Measurements from ENCODE around the gene LRRC26.

Gene LRRC26

GRCh38 chr9:137198902-137199283, 29.0 kb upstream of the LRRC26 start:
- no peak for FAIRE-seq

GRCh38 chr9:137198051-137198901, 28.4 kb upstream of the LRRC26 start:
- FAIRE-seq: no peak

- no peak for FAIRE-seq
Measured at GRCh38 chr9:137195525-137196220, 25.8 kb upstream of the LRRC26 start.

DNA sequence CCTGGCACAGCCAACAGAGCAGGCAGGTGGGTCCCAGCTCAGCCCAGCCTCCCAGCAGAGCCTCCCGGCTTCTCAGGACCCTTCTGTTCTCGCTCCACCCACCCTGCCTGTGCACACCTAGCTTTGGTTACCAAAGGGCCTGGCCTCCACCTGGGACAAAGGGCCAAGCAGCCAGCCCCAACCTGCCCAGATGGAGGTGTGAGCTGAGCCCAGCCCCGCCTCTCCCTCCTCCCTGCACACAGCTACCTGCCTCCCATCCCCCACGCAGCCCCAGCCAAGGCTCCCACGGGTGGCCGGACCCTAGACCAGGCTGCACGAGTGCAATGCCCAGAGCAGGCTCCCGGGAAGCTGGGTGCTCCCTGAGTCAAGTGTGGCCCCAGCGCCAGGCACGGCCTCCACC, 25.1 kb upstream of the LRRC26 start:
- no peak for FAIRE-seq

- FAIRE-seq: no peak
Measured at GRCh38 chr9:137194388-137194787, 24.5 kb upstream of the LRRC26 start.

- FAIRE-seq: no peak
Measured at GRCh38 chr9:137193771-137194170, 23.9 kb upstream of the LRRC26 start.

DNA sequence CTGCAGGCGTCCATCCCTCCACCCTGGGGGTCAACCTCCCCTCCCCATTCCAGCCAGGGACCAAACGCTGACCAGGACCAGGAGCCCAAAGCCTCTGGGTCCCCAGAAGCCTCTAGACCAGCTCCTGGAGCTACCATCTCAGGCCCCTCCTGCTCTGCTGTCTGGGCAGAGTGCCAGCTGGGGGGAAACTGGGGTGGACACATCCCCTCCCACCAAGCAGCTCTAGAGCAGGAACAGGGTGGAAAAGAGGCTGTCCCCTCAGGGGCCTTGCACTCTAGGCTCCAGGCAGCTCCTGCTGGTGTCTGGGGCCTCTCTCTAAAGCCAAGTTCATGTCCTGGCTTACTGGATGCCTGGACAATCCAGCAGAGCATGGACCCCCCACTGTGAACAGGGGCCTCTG, 23.0 kb upstream of the LRRC26 start:
- FAIRE-seq: no peak

DNA sequence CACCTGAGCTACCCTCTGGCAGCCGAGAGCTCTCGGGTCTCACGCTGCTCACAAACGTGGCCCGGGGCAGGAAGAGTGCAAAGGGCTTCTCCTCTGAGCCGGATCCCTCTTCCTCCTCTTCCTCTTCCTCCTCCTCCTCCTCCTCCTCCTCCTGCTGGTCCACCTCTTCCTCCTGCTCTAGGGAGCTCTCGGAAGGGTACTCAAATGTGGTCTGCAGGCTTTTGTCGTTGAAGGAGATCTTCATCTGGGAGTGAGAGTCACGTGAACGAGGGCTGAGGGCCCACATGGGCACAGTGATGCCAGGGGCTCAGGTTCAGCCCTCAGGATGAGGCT, 22.6 kb upstream of the LRRC26 start:
- no peak for FAIRE-seq

DNA sequence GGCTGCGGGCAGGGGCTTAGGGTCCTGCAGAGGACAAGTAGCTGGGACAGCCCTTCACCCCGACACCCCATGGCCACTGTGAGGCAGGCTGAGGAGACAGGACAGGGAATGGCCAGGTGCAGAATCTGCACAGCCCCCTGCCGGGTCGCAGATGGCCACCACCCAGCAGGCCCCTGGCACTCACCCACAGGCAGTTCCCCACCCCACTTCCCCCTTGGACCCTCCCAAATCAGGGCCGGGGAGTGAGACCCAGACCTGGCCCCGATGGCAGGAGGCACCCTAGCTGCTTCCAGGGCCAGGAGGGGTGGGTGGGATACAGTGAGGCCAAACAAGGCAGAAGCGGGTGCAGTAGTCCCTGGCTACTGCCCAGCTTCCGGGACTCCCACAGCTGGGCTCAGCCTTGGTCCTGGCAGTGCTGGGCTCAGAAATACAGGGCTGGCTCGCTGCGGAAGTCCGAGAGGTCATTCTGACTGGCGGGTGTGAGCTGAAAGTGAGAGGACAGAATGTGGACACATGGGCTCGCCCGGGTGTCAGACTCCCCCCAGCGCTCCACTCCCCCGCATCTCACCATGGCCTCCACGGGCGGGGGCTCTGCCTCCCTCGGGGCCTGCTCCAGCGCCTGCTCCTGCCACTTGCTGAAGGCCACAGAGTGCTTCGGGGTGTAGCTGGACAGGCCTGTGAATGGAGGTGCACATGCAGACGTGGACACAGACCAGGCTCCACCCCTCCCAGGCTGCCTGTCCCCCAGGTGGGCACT, 22.0 kb upstream of the LRRC26 start:
- FAIRE-seq: no peak

- FAIRE-seq: no peak
Measured at GRCh38 chr9:137191245-137191644, 21.4 kb upstream of the LRRC26 start.

DNA sequence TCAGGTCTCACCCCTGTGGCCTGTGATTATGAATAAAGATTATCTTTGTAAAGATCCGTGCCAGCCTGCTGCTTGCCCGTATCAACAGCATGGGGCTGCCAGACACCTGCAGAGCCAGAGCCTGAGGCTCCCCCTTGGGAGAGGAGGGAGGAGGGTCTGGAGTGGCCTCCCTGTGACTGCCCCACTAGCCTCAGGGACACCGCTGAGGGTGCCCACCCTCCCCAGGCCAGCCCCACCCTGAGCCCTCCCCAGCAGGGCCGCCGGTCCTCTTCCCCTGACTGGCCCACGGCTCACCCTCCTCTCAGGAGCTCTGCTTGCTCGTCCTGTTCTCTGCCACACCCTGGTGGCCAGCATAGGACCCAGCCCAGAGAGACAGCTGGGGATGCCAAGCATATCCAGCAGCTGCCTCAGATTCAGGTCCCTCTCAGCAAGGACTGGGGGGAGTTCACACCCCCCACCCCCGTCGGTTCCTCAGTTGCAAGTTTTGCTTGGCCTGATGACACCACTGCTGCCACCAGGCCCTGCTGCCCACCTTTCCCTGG, 20.5 kb upstream of the LRRC26 start:
- no peak for FAIRE-seq

- no peak for FAIRE-seq
Measured at GRCh38 chr9:137189297-137190295, 19.7 kb upstream of the LRRC26 start.

- FAIRE-seq: no peak
Measured at GRCh38 chr9:137188490-137189296, 18.8 kb upstream of the LRRC26 start, which contains the start of the genes ANAPC2 and SSNA1. Gene ANAPC2 (minus strand): TSS chr9:137188560. CDS start chr9:137188532, 28 bp downstream. Gene SSNA1 (plus strand): TSS chr9:137188676. CDS start chr9:137188727, 51 bp downstream.

DNA sequence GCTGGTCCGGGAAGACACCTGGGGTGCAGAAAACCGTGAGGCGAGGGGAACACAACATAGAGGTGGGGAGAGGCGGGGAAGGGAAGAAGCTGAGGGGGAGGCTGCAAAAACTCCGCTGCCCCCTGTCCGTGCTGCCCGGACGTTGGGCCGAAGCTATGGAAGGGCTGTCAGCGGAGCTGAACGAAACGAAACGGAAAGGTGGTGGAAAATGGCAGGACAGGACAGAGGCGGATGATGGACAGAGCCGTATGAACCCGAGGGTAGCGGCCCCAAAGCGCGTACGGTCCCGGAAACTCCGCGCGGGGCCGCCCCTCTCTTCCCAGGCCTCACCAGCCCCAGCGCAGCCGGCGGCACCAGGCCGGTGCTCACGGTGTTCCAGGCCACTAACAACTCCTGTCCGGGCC, 18.2 kb upstream of the LRRC26 start:
- FAIRE-seq: no peak

GRCh38 chr9:137187386-137187785, 17.5 kb upstream of the LRRC26 start:
- no peak for FAIRE-seq

DNA sequence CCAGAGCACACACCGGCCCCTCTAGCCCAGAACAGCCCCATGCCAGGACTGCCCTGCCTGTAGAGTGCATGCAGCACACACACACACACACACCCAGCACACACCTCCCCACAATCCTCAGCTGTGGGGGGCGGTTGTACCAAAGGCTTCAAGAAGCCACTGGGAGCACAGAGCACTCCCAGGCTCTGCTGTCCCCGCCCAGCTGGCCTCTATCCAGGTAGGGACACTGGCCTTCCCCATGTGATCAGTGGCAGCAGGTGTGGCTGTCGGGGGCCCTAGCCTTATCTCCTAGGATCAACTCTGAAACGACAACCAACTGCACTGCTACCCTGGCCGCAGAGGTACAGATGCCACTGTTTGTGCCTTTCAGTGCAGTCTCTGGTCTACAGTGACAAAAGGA, 16.5 kb upstream of the LRRC26 start:
- FAIRE-seq: no peak

GRCh38 chr9:137185921-137186320, 16.1 kb upstream of the LRRC26 start:
- no peak for FAIRE-seq

GRCh38 chr9:137184881-137185660, 15.2 kb upstream of the LRRC26 start:
- FAIRE-seq: no peak

GRCh38 chr9:137183980-137184595, 14.2 kb upstream of the LRRC26 start:
- no peak for FAIRE-seq

- FAIRE-seq: no peak
Measured at GRCh38 chr9:137182836-137183235, 13.0 kb upstream of the LRRC26 start.
